GM21360 (cell line): ENCODE measurements around the gene HPD.

ENCODE experiments used
- ATAC-seq: cut with Tn5 transposase; IDR thresholded peaks from one replicate; pipeline ENCODE4 v1.9.1; 2021; ENCODE audit warnings: mild to moderate bottlenecking, moderate library complexity; ENCODE audit not compliant: unreplicated experiment

The HPD gene

DNA sequence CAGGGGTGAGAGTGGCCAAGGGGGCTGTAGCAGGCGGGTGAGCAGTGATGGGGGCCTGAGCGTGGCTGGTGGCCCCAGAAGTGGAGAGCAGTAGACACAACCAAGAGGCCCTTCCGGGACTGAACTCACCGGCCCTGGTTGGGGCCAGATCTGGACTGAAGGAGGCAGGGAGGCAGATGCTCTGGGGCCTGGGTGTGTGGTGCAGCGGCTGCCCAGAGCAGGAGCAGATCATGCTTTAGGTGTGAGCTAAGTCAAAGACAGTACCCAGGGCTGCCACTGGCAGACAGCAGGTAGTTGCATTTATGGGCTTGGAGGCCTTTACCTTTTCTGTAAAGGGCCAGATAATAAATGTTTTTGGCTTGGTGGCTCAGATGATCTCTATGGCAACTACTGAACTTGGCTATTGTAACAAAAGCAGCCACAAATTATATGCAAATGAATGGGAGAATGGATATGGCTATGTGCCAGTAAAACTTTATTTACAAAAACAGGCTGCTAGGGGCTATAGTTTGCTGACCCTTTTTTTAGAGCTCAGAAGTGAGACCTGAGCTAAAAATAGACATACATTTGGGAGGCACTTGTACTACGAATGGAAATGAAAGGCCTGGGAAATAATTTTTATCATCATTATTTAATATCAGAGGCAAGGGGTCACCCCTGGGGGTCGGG lies 29.3 kb downstream of the HPD start:
- ATAC-seq: no peak

DNA sequence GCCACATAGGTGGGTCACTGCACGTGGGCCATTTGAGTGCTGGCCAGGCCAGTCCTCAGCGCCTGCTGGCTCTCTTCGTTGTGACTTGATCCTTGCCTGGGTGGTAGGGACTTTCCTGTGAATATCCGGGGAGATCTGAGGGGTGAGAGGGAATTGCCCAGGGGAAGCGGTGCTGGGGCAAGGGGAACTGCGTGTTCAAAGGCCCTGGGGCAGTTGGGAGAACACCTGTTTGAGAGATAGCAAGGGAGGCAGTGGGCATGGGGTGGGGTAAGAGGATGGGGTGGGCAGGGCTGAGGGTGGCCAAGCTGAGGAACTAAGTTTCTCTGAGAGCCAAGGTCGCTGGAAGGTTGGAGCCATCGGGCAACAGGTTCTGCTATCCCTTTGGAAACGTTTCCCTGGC lies 29.8 kb downstream of the HPD start:
- no peak for ATAC-seq

DNA sequence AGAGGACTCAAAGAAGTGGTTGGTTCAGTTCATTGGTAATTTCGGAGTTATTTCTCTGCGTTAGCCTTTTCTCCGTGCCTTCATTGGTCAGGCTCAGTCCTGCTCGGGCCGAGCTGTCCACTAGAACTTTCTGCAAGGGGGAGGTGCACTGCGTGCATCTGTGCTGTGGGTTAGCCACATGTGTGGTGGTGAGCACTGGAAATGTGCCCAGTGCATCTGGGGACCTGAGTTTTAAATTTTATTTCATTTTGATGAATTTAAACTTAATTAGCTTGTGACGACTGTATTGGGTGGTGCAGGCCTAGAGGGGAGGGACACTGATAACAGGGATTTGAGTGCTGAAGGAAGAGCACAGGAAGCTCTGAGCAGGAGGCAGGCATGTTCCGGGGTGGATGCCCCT lies 30.4 kb downstream of the HPD start:
- ATAC-seq: no peak

DNA sequence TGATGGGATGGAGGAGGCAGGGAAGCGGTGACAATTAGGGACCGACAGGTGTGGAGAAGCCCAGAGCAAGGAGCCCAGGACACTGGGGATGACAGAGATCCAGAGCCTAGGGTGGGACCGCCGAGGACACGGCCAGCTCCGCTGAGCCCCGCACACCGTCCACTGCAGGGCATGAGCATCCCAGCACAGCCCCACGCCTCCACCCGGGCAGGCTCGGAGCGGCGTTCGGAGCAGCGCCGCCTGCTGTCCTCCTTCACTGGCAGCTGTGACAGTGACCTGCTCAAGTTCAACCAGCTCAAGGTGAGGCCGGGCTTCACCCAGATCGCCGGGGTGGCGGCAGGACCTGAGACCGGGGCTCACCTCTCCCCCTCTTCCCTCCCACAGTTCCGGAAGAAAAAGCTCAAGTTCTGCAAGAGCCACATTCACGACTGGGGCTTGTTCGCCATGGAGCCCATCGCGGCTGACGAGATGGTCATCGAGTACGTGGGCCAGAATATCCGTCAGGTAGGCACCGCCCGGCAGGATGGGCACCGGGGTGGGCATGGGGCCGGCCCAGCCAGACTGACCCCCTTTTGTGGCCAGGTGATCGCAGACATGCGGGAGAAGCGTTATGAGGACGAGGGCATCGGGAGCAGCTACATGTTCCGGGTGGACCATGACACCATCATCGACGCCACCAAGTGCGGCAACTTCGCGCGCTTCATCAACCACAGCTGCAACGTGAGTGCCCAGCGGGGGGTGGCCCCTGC lies 31.1 kb downstream of the HPD start:
- no peak for ATAC-seq

DNA sequence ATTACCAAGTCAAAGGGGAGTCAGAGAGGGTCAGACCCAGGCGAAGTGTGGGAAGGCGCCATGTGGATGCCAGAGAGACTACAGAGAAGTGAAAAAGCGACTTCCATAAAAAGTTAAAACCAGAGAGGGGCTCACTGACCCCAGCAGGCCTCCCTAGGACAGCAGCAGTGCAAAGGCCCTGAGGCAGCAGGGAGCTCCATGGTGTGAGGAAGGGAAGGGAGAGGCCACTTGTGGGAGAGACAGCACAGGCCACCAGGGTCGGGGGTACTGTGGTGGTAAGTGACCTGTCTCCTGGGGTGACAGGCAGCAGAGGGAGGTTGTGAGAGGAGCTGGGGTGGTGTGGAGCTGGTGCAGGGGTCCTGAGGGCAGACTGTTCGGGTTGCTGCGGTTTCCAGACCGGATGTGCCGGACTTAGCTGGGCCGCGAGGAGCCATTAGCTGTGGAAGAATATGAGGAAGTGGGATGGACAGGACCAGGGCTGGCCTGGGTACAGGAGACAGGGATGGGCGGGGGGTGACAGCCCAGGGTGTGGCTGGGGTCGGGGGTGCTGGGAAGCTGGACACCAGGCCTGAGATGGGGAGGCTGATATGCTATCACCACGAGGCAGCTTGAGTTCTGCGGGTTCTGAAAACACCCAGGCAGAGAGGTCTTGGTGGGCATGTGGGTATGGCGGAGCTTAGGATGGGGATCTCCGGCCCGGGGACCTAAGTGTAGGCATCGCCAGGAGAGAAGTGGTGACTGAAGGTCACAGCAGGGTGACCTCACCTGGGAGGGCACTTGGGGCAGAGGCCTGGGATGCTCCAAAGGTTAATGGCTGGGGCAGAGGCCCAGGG lies 32.1 kb downstream of the HPD start:
- no peak for ATAC-seq

DNA sequence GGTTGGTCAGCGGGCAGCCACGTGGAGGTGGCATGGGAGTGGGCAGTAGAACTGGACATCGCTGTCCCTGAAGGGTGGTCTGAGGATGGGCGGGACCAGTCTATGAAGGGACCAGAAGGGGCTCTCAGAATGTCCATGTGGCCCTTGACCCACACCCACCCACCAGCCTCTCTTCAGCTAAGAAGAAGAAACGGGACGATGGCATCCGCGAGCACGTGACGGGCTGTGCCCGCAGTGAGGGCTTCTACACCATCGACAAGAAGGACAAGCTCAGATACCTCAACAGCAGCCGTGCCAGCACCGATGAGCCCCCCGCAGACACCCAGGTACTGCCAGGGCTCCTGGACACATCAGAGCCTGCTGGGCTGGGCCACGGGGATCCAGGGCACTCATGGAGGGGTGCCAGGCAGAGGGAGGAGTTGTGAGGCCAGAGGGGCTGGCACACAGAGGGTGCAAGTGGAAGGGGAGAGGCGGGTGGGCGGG lies 33.6 kb downstream of the HPD start:
- ATAC-seq: no peak

DNA sequence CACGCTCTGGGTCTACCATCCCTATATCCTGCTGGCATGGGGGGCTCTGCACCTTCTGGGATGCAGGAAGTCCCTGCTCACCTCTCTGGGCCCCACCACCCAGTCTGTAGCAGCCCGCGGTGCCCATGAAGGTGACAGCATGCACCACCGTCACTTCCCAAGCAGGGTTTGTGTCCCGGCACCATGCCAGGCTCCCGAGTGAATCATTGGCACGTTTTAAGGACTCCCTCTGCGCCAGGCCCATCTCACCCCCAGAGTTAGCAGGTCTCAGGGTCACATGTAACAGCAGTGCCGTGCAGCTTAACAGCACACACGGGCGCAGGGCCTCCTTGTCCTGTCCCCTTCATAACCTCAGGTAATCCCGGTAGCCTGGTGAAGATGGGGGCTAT lies 34.9 kb downstream of the HPD start:
- no peak for ATAC-seq

DNA sequence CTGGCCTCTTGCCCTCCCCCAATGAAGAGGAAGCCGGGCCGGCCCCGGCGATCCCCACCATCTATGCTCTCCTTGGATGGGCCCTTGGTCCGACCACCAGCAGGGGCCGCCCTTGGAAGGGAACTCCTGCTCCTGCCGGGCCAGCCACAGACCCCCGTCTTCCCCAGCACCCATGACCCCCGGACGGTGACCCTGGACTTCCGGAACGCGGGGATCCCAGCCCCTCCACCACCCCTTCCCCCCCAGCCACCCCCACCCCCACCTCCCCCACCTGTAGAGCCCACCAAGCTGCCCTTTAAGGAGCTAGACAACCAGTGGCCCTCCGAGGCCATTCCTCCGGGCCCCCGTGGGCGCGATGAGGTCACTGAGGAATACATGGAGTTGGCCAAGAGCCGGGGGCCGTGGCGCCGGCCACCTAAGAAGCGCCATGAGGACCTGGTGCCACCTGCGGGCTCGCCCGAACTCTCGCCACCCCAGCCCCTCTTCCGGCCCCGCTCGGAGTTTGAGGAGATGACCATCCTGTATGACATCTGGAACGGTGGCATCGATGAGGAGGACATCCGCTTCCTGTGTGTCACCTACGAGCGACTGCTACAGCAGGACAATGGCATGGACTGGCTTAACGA lies 35.4 kb downstream of the HPD start:
- no peak for ATAC-seq

DNA sequence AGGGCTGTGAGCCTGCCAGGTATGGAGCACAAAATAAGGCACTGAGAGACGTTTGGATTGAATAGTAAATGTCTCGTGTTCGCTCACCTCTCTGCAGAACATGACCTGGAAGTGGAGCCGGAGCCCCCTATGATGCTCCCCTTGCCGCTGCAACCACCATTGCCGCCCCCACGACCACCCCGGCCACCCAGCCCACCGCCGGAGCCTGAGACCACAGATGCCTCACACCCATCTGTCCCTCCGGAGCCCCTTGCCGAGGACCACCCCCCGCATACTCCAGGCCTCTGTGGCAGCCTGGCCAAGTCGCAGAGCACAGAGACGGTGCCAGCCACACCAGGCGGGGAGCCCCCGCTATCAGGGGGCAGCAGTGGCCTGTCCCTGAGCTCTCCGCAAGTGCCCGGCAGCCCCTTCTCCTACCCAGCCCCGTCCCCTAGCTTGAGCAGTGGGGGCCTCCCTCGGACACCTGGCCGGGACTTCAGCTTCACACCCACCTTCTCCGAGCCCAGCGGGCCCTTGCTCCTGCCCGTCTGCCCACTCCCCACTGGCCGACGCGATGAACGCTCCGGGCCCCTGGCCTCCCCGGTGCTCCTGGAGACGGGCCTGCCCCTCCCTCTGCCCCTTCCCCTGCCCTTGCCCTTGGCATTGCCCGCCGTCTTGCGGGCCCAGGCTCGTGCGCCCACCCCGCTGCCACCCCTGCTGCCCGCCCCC lies 36.1 kb downstream of the HPD start:
- ATAC-seq: no peak

DNA sequence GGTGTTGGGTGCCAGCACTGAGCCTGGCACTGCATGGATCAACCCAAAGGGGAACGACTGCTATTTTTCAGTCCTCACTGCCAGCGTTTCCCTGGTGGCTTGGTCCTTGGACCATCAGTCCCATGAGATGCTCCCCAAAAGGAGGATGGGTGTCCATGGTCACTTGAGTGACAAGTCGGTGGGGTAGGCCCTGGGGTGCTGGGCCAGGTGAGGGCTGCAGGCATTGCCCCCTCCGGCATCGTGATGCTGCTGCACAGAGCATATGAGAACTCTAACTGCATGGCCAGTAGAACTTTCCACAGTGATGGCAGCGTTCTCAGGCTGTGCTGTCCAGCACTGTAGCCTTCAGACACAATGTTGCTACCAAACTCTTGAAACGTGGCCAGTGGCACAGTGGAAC lies 38.6 kb downstream of the HPD start:
- no peak for ATAC-seq

DNA sequence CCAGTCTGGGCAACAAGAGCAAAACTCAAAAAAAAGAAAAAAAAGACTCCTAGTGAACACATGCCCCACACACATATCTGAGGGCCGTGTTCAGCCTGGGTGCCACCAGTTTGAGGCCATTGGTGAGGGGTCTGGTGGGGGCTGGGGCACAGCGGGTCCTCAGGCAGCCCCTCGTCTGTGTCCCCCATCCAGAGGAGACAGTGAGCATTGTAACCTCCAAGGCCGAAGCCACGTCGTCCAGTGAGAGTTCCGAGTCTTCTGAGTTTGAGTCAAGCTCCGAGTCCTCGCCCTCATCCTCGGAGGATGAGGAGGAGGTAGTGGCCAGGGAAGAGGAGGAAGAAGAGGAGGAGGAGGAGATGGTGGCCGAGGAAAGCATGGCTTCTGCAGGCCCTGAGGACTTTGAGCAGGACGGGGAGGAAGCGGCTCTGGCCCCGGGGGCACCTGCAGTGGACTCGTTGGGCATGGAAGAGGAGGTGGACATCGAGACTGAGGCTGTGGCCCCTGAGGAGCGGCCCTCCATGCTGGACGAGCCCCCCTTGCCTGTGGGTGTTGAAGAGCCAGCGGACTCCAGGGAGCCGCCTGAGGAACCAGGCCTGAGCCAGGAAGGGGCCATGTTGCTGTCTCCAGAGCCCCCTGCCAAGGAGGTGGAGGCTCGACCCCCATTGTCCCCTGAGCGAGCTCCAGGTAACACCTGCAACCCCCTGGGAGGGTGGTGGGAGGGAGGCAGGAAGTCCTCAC lies 39.3 kb downstream of the HPD start:
- no peak for ATAC-seq

DNA sequence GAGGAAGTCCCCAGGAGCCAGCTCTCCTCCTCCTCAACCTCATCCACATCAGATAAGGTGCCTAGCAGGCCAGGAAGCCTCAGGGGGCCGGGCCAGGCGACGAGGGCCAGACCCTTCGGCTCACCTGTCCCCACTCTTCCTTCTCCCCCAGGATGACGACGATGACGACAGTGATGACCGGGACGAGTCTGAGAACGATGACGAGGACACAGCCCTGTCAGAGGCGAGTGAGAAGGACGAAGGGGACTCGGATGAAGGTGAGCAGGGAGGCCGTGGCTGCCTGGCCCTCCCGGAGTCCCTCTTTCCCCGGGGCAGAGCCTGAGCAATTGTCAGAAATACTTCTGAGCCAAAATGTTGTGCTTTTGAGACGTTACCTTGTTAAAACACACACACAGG lies 41.0 kb downstream of the HPD start:
- ATAC-seq: no peak

DNA sequence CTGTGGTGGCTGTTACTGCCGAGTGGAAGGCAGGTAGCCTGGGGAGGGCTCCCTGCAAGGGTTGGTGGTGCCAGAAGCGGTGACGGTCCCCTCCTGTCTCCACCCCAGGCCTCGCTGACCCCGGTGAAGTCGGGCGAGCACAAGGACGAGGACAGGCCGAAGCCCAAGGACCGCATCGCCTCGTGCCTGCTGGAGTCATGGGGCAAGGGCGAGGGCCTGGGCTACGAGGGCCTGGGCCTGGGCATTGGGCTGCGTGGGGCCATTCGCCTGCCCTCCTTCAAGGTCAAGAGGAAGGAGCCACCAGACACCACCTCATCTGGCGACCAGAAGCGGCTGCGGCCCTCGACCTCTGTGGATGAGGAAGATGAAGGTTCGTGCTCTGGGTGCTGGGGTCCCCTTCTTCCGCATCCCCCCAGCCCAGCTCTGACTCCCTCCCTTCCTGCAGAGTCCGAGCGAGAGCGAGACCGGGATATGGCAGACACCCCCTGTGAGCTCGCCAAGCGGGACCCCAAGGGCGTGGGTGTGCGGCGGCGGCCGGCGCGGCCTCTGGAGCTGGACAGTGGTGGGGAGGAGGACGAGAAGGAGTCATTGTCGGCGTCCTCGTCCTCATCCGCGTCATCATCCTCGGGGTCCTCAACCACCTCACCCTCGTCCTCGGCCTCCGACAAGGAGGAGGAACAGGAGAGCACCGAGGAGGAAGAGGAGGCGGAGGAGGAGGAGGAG lies 41.6 kb downstream of the HPD start:
- no peak for ATAC-seq

DNA sequence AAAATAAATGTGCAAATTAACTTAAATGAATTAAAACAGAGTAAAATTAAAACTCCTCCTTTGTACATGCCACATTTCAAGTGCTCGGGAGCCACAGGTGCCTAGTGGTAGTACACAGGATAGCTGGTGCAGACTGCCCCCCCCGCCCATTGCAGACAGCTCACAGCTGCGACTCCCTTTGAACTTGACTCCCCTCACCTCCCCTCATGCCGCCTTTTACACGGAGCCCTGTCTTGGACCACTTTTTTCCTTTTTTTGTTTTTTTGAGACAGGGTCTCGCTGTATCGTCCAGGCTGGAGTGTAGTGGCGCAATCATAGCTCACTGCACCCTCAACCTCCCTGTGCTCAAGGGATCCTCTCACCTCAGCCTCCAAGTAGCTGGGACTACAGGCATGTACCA lies 43.4 kb downstream of the HPD start:
- ATAC-seq: no peak

DNA sequence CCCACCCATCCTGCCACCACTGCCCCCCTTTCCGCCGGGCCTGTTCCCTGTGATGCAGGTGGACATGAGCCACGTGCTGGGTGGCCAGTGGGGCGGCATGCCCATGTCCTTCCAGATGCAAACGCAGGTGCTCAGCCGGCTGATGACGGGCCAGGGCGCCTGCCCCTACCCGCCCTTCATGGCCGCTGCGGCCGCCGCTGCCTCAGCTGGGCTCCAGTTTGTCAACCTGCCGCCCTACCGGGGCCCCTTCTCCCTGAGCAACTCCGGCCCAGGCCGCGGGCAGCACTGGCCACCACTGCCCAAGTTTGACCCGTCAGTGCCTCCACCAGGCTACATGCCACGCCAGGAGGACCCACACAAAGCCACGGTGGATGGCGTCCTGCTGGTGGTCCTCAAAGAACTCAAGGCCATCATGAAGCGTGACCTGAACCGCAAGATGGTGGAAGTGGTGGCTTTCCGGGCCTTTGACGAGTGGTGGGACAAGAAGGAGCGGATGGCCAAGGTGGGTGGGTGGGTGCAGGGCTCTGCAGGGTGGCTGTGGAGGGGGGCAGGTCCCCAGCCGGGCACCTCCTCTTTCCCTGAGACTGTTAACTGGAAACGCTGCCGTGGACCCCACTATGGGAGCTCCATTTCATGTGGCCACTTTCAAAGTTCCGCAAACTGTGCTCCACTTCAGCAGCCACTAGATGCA lies 44.1 kb downstream of the HPD start:
- ATAC-seq: no peak

DNA sequence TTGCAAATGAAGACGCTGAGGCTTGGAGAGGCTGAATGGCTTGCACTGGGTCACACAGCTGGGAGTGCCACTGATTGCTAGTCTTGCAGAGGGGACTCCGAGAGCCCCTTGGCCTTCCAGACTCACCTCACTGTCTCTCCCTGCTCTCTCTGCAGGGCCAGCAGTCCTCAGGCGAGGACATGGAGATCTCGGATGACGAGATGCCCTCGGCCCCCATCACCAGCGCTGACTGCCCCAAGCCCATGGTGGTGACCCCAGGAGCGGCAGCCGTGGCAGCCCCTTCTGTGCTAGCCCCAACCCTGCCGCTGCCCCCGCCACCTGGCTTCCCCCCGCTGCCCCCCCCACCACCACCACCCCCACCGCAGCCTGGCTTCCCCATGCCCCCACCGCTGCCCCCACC lies 44.7 kb downstream of the HPD start:
- no peak for ATAC-seq

DNA sequence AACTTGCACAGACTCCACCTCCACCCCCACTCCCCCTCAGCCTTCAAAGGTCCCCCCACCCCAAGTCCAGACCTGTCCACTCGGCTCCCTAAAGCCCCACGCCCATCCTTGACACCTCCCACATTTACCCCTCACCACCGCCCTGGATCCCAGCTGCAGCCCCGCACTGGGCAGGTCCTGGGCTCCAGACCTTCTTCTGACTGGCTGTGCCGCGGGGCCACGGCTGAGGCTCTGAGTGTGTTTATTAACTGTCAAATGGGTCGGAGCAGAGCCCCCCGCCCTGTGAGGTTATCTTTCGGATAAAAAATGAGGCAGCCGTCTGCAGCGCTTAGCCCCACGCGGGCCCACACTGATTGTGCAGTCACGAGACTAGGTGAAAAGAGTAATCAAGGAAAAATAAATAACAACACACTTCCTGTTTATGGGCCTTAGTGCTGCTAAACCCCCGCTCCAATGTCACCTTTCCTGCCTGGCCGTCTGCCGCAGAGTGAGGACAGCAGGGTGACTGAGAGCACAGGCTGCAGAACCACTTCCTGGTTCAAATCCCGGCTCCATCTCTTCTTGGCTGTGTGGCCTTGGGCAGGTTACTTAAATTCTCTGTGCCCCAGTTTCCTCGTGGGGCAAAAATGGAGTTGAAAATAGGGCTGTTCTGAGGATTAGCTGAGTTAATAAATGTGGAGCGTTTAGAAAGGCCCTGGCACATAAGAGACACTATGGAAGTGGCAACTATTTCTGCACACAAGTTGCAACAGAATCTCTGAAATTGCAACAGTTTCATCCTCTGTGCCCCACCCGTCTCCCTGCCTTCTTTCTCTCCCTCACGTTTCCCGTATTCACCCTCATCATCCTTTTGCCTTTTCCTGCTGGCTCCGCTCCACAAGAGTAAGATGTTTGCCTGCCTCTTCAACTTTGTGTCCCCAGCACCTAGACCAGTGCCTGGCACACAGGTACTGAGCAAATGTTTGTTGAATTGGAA lies 45.5 kb downstream of the HPD start:
- no peak for ATAC-seq
